ENCODE measurements around the gene GDF7.

The GDF7 gene

DNA sequence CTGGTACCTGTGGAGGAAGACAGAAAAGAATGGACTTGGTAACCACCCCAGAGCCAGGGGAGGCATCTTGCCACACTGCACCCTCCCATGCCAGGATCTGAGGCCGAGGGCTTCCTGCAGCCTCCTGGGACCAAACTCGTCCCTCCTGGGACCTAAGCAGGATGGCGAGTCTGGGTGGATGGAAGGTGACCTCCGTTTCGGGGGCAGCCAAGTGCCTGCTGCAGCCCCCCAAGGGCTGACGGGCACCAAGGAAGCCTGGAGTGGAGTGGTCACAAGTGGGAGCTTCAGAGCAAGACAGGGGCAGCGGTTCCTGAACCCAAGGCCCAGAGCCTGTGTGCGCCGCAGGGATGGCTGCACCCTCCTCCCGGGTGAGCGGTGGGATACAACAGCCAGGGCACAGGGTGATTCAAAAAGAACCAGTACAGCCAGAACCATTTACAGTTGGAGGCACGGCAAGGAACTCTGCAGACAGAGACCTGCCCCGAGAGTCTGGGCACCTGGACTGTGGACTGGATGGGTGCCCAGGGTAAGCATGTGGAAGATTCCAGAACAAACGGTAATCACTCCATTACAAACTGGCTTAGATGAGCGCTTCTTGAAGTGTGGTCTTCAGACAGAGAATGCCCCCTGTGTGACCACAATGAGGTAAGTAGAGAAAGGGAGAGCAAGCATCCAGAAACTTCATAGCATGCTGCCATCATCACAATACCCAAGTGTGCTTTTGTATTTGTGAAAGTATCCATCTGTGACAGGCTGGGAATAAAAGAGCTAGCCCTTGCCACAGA lies 28.1 kb upstream of the GDF7 start:
- no peak for DNase-seq (ENCODE audit: low read depth)
- TF ChIP-seq, protein P1, sequence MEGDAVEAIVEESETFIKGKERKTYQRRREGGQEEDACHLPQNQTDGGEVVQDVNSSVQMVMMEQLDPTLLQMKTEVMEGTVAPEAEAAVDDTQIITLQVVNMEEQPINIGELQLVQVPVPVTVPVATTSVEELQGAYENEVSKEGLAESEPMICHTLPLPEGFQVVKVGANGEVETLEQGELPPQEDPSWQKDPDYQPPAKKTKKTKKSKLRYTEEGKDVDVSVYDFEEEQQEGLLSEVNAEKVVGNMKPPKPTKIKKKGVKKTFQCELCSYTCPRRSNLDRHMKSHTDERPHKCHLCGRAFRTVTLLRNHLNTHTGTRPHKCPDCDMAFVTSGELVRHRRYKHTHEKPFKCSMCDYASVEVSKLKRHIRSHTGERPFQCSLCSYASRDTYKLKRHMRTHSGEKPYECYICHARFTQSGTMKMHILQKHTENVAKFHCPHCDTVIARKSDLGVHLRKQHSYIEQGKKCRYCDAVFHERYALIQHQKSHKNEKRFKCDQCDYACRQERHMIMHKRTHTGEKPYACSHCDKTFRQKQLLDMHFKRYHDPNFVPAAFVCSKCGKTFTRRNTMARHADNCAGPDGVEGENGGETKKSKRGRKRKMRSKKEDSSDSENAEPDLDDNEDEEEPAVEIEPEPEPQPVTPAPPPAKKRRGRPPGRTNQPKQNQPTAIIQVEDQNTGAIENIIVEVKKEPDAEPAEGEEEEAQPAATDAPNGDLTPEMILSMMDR (IDR thresholded peaks at IDR 0.05; ENCODE audit: insufficient read depth, low read depth, low read length, missing control alignments) = no peak
- H3K4me3 ChIP-seq (ENCODE audit: low read length) = no peak overlapping the region

DNA sequence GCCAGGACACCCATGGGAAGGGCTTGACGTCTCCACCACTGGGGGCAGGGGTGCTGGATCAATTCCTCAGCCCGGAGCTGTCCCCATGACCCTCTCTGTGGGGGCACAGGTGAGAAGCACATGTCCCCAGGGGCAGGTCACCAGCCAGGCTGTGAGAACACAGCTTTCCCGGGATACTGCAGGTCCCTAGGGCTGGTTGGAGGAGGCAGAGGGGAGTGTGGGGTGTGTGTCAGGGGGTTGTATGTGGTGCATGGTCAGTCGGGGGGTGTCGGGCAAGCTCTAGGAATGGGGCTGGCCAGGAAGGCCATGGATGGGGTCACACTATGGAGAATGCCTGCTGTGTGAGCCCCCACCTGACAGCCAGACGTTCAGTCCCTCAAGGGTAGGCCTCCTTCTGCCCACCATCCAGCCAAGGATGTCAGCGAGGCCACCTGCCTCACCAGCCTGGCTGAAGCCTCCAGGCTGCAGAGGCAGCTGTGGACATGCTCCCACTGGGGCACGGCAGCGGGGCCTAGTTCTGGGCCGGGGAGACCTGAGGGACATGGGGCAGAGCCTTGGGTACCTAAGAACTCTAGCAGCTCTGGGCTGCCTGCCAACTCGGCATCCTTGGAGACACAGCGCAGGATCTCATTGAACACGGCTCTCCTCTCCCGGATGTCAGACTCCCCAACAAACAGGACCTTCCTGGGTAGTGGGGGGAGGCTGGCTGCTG lies 26.4 kb upstream of the GDF7 start:
- TF ChIP-seq, protein P1 (IDR thresholded peaks at IDR 0.05; ENCODE audit: insufficient read depth, low read depth, low read length, missing control alignments) = no peak
- no peak for DNase-seq (ENCODE audit: low read depth)
- H3K4me3 ChIP-seq (ENCODE audit: low read length) = no peak overlapping the region

DNA sequence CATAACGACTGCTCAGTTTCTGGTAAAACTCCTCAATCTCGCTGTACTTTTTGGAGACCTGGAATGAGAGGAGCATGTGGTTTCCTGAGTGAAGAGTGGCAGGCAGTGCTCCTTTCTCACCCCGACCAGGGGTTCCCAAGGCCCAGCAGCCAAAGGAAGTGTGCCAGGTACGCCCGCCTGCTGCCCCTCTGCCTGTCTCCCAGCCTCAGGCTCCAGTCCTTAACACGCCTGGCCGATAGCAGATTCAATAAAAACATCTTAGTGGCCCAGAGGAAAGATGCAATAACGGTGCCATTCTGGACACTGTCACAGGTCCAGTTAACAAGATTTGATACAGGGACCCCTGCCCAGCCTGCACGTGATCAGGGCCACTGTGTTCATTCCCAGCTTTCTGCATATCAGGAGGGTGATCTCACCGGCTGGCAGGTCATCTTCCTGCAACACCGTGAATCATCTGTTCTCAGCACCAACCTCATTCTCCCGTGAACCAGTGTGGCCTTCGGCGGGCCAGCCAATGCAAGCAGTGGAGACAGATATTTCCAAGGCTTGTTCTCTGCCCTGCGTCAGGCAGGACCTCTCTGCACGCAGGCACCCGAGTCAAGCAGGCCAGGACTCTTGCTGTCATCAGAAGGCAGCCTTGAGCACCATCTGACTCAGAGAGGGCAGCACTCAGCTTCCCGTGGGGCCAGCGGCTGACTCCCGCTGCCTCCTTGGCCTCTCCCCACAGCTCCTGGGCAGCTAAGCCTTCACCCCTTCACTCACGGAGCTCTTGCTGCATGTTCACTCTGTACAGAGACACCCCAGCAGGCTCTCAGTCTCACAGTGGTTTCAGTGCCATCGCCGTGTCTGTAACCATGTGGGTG lies 25.6 kb upstream of the GDF7 start:
- TF ChIP-seq, protein P1 (IDR thresholded peaks at IDR 0.05; ENCODE audit: insufficient read depth, low read depth, low read length, missing control alignments) = no peak
- peak; percentile 89 for DNase-seq (ENCODE audit: low read depth)
- no peak overlapping the region for H3K4me3 ChIP-seq (ENCODE audit: low read length)

DNA sequence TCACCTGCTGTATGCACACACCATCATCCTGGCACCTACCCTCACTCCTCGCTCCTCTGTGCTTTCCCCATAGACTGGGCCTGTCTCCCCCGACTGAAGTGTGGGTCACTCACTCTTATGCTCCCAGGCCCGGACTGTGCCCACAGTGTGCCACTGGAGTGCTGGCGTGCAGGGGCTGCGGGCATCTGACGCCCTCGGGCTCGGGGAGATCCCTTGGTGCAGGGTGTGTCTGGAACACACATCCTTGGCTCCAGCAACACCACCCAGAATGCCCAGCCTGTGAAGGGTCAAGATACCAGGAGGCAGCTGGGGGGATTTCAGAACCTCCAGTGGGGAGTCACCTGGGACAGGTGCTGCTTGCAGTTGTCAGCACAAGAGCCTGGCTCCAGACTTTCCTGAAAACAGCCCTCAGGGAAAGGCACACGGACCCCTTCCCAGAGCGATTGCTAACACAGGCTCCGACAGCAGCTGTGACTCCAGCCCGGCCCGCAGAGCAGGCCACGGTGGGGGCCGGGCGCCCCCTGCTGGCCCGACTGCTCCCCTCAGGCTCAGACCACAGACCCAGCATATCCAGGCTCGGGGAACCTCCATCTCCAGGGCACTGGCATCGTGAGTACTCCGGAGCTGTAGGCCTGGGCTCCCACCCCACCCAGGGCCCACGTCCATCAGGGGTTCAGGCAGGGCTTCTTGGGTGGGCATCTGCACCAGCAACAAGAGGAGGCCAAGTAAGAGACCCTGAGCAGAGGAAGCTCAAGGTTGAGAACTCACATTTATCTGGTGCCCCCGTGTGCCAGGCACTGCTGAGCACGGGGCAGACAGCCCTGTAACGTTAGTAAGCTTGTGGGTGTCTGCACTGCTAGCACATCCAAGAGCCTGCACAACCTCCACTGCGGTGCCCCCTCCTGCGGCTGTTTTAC lies 24.6 kb upstream of the GDF7 start:
- DNase-seq (ENCODE audit: low read depth) = peak; percentile 73
- TF ChIP-seq, protein P1 (IDR thresholded peaks at IDR 0.05; ENCODE audit: insufficient read depth, low read depth, low read length, missing control alignments) = peak; percentile 89
- no peak overlapping the region for H3K4me3 ChIP-seq (ENCODE audit: low read length)

DNA sequence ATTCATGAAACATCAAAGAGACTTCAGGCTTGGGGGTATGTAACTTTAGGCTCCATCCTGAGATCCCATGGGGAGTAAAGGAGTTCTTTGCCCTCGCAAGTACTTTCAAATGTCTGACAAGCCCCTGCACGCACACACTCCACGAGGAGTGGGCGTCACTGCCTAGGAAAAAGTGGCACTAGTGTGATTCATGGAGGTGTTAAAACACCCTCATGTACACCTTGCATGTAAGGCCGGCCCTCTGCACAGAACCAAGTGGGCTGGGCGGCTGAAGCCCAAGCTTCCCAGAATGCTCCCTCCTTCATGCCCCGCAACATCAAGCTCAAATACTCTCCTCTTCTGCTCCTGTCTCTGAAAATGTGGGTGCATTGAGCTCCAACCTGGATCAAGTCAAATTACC lies 23.9 kb upstream of the GDF7 start:
- peak; percentile 74 for DNase-seq (ENCODE audit: low read depth)
- H3K4me3 ChIP-seq (ENCODE audit: low read length) = no peak overlapping the region
- TF ChIP-seq, protein P1 (IDR thresholded peaks at IDR 0.05; ENCODE audit: insufficient read depth, low read depth, low read length, missing control alignments) = no peak

DNA sequence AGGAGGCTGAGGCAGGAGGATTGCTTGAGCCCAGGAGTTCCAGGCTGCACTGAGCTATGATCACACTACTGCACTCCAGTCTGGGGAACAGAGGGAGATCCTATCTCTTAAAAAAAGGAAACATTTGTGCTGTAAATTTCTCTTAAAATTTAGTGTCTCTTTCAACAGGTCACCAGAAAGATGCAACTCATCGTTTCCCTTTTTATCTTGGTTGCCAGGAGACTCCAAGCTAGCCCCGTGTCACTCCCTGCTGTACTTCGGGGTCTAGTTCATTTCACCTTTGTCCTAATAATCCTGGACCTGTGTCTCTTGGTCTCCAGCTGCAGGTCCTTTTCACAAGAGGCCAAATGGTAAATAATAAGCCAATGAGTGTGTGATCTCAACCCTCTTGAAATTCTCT lies 23.1 kb upstream of the GDF7 start:
- no peak for DNase-seq (ENCODE audit: low read depth)
- H3K4me3 ChIP-seq (ENCODE audit: low read length) = no peak overlapping the region

More for the DNA sequence above, 23.1 kb upstream of the GDF7 start:
- TF ChIP-seq, protein P1 (IDR thresholded peaks at IDR 0.05; ENCODE audit: insufficient read depth, low read depth, low read length, missing control alignments) = no peak
